GM15510 (cell line): ENCODE data around the gene GABRB1.

ENCODE experiments used
- POLR2A ChIP-seq: IDR thresholded peaks from 3 replicates; pipeline ENCODE4 v1.6.1; 2011; ENCODE audit warnings: borderline replicate concordance; ENCODE audit not compliant: insufficient read length; ENCODE audit errors: extremely low read depth

GABRB1 gene

DNA sequence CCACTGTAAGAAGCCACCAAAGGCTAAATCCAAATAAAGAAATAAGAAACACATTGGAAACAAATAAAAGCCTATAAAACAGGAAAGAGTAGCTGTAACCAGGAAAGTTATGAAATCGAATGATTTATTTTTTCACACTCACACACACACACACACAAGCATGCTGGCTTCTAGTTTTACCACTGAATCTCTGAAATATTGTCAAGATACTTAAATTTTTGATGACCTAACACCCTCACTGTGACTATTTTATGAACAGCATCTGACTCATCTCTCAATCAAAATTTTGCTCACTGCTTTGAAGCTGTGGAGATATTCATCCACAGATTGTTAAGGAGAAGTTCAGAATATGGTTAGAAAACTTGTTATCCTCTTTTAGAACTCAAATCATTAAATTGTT, 13.9 kb upstream of the GABRB1 start:
- TF ChIP-seq POLR2A = no peak

DNA sequence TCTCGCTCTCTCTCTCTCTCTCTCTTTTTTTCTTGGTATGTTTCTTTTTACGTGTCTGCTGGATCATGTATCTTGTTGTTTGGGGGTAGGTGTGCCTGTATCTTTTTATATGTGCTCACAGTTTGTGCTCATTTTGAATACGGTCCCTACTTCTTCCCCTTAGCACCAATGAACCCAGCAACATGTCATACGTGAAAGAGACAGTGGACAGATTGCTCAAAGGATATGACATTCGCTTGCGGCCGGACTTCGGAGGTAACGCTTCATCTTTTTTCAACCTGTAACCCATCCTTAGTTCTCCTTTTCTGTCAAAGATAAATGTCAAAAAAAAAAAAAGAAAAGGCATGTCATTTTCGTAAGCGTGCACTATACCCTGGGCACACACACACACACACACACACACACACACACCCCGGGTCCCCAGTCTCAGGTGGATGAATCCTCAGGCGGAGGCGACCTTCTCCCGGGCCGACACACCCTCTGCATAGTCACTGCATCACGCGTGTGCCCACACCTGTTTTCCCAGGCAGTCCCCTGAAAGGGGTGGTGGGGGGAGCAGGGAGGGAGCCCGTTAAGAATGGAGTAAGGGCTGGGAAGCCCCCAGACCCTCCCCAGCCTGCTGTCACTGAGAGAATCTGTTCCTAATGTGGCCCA, 511 bp downstream of the GABRB1 start:
- no peak for TF ChIP-seq POLR2A

DNA sequence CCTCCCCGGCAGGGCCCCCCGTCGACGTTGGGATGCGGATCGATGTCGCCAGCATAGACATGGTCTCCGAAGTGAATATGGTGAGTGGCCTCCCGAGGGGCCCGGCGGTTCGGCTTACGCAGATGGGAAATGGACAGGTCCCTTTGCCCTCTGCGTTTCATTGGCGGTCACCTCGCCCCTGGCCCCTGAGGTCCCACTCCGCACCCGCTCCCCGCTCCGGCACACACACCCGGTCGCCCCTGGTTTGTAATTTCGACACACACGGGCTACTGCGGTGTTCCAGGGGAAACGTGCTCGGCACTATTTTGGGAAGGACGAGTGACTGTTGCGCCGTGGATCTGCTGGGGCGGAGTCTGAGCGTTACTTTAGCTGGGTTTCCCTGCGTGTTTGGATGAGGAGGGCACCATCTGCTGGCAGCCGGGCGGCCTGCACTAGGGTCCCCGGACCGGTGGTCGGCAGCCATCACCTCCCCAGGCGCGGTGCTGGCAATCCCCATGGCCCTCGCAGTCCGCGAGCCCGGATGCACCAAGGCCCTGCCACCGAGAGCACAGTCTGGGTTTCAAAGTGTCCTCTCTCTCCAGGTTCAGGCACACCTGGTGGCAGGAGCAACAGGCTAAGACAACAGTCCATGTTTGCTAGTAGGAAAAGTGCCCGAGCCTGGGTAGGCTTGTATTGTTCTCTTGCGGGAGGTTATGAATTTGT, 1.2 kb downstream of the GABRB1 start:
- no peak for TF ChIP-seq POLR2A

DNA sequence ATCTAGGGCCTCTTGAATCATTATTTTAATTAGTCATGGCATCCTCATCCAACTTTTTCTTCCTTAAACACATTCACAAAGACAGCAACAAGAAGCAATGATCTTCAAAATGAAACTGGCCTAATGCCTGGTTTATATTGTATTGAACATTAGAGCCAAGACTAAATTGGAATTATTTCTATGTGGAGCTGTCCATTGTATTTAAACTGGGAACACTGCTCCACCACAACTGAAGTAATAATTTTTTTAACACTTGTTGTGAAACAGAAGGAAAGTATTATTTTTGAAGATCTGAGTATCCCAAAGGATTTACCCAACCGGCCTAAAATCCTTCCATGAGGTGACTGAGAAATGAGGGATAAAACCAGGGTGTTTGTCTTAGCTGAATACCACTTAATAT, 6.9 kb downstream of the GABRB1 start:
- TF ChIP-seq POLR2A = no peak

DNA sequence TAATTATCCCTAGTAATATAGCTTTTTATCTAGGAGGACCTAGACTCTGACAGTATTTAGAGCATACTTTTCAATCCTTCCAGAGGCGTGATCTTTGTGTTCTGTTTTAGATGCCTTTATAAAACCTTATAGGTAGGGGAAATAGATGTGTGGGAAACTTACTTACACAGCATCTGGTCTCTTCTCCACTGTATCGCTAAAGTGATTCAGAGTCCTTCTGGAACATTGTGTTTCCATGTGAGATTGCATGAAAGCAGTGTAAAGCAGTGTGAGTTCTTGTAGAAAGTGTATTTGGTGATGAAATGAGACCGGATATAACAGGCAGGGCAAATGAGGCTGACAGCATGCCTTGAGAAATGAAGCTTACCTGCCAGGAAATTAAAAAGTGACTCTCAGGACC, 9.5 kb downstream of the GABRB1 start:
- no peak for TF ChIP-seq POLR2A

DNA sequence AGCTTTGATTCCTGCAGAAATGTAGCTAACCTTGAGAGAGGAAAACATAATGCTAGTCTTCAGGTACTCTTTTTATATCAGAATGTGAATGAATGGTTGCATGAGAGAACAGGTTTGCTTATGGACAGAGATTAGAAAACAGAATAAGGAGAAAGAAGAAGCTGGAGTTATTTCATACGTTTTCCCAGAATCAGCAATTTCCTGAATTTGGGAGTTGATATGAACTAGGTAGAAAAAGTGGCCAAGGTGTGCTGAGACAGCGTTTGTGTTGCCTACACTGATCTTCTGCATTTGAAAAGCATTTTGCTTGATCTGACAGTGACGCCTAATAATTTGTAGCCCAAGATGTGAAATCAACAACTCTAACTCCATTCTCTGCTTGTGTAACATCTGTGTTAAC, 12.5 kb downstream of the GABRB1 start:
- TF ChIP-seq POLR2A = no peak

DNA sequence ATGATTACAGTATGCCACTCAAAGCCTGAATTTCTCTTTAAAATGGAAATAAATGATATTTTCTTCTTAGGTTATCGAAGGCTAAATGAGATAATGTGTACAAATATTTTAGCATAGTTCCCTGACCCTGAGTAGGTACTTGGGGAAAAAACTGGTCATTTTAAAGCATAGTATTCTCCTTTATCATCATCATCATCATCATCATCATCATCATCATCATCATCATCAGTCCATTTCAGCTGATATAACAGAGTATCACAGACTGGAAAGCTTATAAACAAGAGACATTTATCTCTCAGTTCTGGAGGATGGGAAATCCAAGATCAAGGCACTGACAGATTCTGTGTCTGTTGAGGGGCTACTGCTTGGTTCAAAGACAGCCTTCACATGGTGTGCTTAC, 13.9 kb downstream of the GABRB1 start:
- TF ChIP-seq POLR2A = no peak

DNA sequence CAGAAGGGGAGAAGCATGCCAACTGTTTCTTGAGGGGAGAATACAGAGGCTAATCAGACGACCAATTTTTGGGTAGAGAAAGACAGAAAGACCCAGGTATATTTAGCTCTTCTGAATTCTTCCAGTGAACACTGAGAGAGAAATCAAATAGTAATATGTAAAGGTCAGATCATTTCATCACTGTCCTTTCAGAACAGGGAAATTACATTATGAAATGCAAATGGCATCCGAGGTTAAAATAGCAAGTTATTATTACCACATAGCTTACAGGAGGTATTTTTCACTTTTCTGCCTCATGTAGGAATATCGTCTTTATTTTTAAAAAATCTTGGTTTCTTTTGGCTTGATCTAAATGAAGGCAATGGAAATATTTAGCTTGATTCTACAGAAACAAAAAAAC, 18.0 kb downstream of the GABRB1 start:
- TF ChIP-seq POLR2A = no peak

DNA sequence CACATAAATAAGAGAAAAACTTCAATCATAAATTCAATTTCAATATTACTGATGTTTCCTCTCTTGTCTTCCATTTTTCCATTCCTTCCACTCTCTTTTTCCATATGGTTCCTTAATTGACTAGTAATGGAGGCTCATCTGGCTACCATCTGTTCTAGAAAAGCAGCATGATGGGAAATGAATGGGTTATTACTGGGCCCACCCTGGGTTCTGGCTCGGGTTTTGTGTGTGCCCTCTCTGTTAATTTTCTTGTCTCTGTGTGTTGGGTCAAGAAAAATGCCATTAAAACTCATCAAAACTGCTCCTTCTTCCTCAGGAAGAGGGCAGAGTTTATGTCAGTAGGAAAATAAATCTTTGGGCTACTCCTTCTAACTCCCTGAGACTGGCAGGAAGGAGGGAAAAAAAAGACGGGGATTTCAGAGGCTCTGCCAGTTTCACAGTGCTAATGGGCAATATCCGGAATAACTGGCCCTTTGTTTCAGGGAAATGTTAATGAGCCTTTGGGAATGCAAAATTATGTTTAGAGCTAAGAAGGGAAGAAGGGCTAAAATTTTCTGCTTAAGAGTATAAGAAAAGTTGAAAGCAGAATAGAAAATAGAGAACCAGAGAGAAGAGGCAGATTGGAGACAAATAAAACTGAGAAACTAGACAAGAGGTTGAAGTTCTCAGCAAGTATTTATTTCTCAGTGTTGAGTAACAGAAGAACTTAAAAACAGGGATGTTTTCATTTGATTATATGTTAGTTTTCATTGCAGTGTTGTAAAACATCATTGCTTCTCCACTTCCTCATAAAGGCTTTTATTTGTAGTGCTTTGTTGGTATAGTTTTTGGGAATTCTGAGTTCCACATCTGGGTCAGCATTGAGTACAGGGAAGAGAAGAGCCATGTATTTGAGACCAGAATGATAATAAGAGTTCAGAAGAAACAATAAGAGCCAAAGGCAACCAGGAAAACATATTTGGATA, 19.7 kb downstream of the GABRB1 start:
- TF ChIP-seq POLR2A = no peak

DNA sequence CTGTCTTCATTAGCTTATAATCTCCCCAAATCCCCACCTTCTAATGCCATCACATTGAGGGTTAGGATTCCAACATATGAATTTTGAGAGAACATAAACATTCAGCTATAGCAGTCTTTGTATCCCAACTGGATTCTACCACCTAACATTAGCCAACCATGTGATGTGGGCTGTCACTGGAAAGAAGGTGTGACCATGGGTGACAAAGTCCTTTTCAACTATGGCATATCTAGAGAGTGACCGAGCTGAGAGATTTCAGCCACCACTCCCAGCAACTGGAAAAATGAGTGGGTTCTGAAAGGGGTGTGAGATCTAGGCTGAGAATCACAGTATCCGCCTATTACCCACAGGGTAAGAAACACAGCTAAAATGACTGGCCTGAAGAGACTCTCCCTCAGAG, 22.1 kb downstream of the GABRB1 start:
- TF ChIP-seq POLR2A = no peak

DNA sequence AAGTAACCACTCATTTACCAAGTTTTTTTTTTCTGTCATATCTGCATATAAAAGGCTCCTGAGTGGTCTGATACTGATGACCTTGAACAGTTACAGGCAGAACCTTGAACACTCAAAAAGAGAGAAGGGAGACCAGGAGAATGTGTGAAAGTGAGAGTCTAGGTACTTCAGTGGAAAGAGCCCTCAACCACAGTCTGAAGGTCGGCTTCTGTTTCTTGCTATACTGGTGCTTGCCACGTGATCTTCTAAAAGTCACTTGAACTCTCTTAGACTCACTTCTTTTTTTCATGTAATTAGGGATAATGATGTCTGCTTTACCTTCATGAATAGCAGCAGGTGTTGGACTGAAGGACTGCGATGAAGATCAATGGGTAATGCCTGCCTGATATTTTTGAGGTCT, 22.8 kb downstream of the GABRB1 start:
- no peak for TF ChIP-seq POLR2A

DNA sequence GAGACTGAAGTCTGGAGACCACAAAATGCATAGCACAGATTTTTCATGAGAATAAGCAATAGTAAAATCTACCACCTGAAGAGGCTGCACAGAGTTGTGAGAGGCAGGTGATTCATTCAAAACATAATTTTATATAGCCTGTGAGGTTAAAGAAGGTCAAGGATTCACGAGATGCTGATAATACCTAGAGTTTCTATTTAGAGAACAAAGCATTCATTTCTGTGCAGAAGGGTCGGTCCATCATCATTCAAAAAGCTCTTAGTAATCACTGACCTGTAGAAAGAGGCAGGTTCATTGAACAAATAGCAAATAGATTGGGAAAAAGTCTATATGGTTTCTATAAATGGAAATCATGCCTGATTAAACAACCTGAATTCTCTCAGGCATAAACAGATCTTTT, 26.6 kb downstream of the GABRB1 start:
- TF ChIP-seq POLR2A = no peak

DNA sequence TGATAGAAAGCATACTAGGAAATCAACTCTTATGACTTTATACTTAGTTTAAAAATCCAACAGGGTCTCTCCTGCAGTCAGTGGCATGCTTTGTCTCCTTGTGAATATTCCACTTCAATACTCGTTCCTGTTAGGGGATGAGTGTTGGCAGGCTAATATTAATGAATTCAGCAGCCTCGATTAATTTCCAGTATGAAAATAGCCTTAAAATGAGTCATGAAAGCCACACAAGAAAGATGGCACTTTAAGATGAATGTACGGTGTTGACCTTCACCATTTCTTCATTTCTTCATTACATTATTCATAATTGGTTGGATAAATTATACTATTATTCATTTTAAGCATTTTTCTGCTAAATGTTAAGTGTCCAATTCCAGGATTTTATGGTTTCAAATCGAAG, 29.2 kb downstream of the GABRB1 start:
- no peak for TF ChIP-seq POLR2A

DNA sequence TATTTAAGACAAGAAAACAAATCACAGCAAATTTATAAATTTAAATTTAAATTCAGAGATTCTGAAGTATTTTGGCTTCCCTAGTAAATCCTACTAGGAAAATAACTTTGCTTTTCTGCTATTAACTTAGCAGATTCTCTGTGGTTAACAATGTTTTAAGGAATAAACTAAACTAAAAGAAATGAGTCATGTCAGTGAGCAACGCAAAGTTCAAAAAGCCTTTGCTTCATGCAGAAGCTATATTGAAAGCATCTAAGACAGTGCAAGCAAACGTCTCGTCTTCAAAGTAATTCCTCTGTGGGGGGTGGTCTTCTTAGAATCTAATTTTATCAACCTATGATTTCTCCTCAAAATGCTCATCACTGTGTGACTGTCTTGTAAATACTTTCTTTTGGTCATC, 30.1 kb downstream of the GABRB1 start:
- TF ChIP-seq POLR2A = no peak

DNA sequence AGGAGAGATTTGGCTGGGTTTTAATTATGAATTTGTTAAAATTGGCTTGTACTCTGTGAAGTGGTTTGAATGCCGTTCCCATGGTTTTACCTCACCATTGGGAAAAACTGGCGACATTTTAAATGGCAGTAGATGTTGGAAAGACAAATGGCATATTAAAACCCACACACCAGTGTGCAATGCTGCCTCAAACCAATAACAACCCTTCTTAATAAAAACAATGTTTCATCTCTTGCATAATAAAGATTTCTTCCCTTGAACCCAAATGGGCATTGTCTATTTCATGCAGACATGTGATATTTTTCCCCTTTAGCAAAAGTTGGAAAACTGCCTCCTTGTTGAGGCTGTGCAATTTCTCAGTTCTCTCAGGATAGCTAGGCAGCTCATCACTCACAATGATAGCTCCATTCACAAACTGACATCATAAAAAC, 33.7 kb downstream of the GABRB1 start:
- no peak for TF ChIP-seq POLR2A
